Stomach (tissue), 9 donors: ENCODE data around the gene HNRNPF. TPM values are rescaled to one million over a fixed set of nuclear protein-coding genes. Genes with fewer than 3 reads are reported as not detected.
A peak's percentile ranks its signal among the peaks of the same experiment; 100 is the strongest.

Source experiments
- DNase-seq, 2 donors: peaks; one replicate each; pipeline versions ENCODE4 v3.0.0 to v3.0.0-alpha.2; 2013 to 2019
- H3K27ac ChIP-seq, 5 donors: fragments of 200-600 bp in 4 of 5; sonication (generic) in 4 of 5; one replicate each; pipeline ENCODE4 v1.5.1; 2013 to 2019; ENCODE audit warnings: mild to moderate bottlenecking in 1 of 5, moderate library complexity in 1 of 5
- H3K27me3 ChIP-seq, 3 donors: fragments of 200-600 bp; sonication (generic); one replicate each; pipeline ENCODE4 v1.5.1; 2017 to 2019; ENCODE audit warnings: mixed run types in 1 of 3
- H3K36me3 ChIP-seq, 4 donors: fragments of 200-600 bp; sonication (generic); 1 replicate in 3 of 4; 2 replicates in 1 of 4; pipeline ENCODE4 v1.5.1; 2016 to 2019
- H3K4me1 ChIP-seq, 4 donors: fragments of 200-600 bp; sonication (generic); one replicate each; pipeline ENCODE4 v1.5.1; 2016 to 2019
- H3K4me3 ChIP-seq, 4 donors: fragments of 200-600 bp; sonication (generic) in 3 of 4; one replicate each; pipeline ENCODE4 v1.5.1; 2016 to 2019; ENCODE audit warnings: mild to moderate bottlenecking in 1 of 4
- H3K9me3 ChIP-seq, 4 donors: fragments of 200-600 bp; sonication (generic); one replicate each; pipeline ENCODE4 v1.5.1; 2016 to 2019
- EP300 ChIP-seq: sonication (generic); formaldehyde crosslinking; IDR thresholded peaks from one replicate; pipeline ENCODE4 v1.6.1; 2017; ENCODE audit warnings: antibody characterized with exemption
- POLR2A ChIP-seq, 4 donors: fragments of 450-650 bp; IDR thresholded peaks; one replicate each; pipeline ENCODE4 v1.6.1; 2016; ENCODE audit warnings: antibody characterized with exemption in 4 of 4, control low read depth in 2 of 4, mild to moderate bottlenecking in 1 of 4, moderate library complexity in 1 of 4
- POLR2AphosphoS5 ChIP-seq, 3 donors: sonication (generic); formaldehyde crosslinking; IDR thresholded peaks; one replicate each; pipeline ENCODE4 v1.6.1; 2016; ENCODE audit warnings: antibody characterized with exemption in 3 of 3
- WGBS, 5 donors: extraction: QIAGEN DNeasy Blood & Tissue Kit in 3 of 5; methylation state at CpG; one replicate each; pipeline versions ENCODE4 v1.1.5 to v1.1.7; 2013 to 2018; 5-methylcytosine and 5-hydroxymethylcytosine counted together
- intact Hi-C: fragments of 100-400 bp; cut with DNase I; formaldehyde crosslinking; loops from one replicate; pipeline ENCODE4 v1.15.1; 2023; ENCODE audit warnings: low total_unique reads
- polyA plus RNA-seq, 3 donors: library from polyadenylated mRNA; stranded (reverse); fragments of 200-250 nt; gene quantifications; one replicate each; pipeline ENCODE4 v1.2.3, GENCODE V29; 2013
- total RNA-seq, 5 donors: library from RNA; depleted of rRNA; stranded (reverse); fragments of >200 nt; gene quantifications; one replicate each; pipeline versions ENCODE4 v1.1.0 to v1.2.3, GENCODE V29; 2014 to 2016
- TF ChIP-seq, protein P1 (sequence below), 7 experiments: fragments of 450-650 bp in 4 of 7; fragments of 200-600 bp in 3 of 7; sonication (generic) in 3 of 7; IDR thresholded peaks; one replicate each; pipeline ENCODE4 v1.5.1; 2016 to 2019; ENCODE audit warnings: antibody characterized with exemption in 7 of 7, control low read depth in 2 of 7, mild to moderate bottlenecking in 1 of 7
- donor health status: healthy with polysubstance abuse.
- donor health status: Bipolar disorder and iron deficiency.
- donor health status: healthy.

Gene HNRNPF
- total and polyA plus RNA-seq, 8 donors: 36.2 to 169 (median 87.3) TPM

DNA sequence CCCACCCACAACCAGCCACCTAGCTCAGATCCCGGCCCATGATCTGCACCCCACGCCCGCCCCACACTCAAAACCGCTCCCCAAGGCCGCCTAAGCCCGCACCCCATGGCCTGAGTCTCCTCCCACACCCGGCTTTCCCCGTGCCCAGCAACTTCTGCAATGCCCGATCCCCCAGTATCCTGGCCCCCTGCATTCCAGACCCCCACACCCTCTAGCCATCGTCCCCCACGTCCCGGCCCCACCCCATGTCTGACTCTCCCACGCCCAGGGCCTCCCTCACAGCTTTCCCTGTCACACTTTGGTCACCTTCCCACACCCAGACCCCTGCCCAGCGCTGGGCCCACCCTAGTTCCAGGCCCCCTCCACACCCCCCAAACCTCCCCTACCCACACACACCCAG, 57.7 kb downstream of the HNRNPF start:
- Histone ChIP-seq H3K27me3 (peaks cover 0 to 19% (median 7%) of the 10 kb centered on the region in 3 donors), H3K4me1 (peaks cover 7 to 17% (median 11%) of the 10 kb centered on the region in 4 donors), H3K4me3 (no peak overlapping the region), H3K9me3 (no peaks in the 10 kb centered on the region), H3K27ac (no peak overlapping the region), H3K36me3 (no peaks in the 10 kb centered on the region)
- 50 to 65% (median 54%) methylated on average over 13 to 14 of the region's 14 CpGs for WGBS, 5 donors
- TF ChIP-seq, protein P1, sequence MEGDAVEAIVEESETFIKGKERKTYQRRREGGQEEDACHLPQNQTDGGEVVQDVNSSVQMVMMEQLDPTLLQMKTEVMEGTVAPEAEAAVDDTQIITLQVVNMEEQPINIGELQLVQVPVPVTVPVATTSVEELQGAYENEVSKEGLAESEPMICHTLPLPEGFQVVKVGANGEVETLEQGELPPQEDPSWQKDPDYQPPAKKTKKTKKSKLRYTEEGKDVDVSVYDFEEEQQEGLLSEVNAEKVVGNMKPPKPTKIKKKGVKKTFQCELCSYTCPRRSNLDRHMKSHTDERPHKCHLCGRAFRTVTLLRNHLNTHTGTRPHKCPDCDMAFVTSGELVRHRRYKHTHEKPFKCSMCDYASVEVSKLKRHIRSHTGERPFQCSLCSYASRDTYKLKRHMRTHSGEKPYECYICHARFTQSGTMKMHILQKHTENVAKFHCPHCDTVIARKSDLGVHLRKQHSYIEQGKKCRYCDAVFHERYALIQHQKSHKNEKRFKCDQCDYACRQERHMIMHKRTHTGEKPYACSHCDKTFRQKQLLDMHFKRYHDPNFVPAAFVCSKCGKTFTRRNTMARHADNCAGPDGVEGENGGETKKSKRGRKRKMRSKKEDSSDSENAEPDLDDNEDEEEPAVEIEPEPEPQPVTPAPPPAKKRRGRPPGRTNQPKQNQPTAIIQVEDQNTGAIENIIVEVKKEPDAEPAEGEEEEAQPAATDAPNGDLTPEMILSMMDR (IDR thresholded peaks at IDR 0.05): no peak
- no peak for TF ChIP-seq POLR2A (IDR thresholded peaks at IDR 0.05)
- no peak for TF ChIP-seq POLR2AphosphoS5 (IDR thresholded peaks at IDR 0.05)
- TF ChIP-seq EP300: no peak
- intact Hi-C loops: loop anchor here (10.0 kb wide), 1 partner anchor 56 kb away; no protein-coding TSS in a partner anchor
- no peak for DNase-seq

DNA sequence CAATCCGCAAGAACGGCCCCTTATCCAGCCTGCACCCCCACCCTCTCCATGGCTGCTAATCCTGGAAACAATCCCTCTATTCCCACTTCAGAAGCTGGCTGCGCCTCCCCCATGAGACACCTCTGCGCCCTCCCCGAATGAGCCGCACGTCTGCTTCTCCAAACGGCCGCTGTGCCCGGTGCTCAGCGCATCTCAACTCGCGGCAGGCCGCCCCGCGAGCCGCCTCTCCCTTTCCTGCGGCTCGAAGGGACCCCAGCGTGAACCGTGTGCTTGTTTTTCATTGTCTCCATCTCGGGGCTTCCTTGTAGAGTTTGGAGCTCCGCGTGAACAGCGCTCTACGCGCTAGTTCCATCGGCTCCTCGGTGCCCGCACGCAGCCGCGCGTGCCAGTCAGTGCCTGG, 58.3 kb downstream of the HNRNPF start:
- Histone ChIP-seq H3K36me3 (no peaks in the 10 kb centered on the region), H3K27me3 (peaks cover 0 to 19% (median 7%) of the 10 kb centered on the region in 3 donors), H3K9me3 (no peaks in the 10 kb centered on the region), H3K27ac (no peak overlapping the region), H3K4me1 (peaks cover 7 to 17% (median 11%) of the 10 kb centered on the region in 4 donors), H3K4me3 (peak overlapping the region in 1 of 4 donors; percentile 31)
- DNase-seq: no peak
- no peak for TF ChIP-seq POLR2A (IDR thresholded peaks at IDR 0.05)
- TF ChIP-seq, protein P1 (IDR thresholded peaks at IDR 0.05): no peak
- WGBS, 5 donors: 16 to 42% (median 28%) methylated on average over 34 of the region's 34 CpGs
- intact Hi-C loops: loop anchor here (10.0 kb wide), 1 partner anchor 56 kb away; no protein-coding TSS in a partner anchor

DNA sequence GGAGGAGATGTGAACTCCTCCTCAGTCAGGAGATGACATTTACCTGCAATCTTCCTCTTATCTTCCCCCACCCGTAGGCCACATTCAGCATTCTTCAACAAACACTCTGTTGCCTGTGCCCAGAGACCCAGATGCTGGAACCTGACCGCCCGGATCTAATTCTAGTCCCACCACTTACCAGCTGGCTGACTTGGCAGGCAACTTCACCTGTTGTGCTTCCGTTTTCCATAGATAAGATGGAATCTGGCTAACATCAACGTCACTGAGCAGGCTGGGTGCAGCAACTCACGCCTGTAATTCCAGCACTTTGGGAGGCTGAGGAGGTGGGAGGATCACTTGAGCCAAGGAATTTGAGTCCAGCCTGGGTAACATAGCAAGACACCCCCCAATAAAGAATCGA, 58.8 kb downstream of the HNRNPF start:
- peak overlapping the region in 1 of 4 donors; percentile 31 for H3K4me3 ChIP-seq
- DNase-seq: peak; percentile 75 to 81
- no peaks in the 10 kb centered on the region for H3K36me3 ChIP-seq
- no peaks in the 10 kb centered on the region for H3K9me3 ChIP-seq
- H3K27me3 ChIP-seq: peaks cover 0 to 19% (median 7%) of the 10 kb centered on the region in 3 donors
- H3K27ac ChIP-seq: no peak overlapping the region
- intact Hi-C loops: loop anchor here (10.0 kb wide), 1 partner anchor 55 kb away; no protein-coding TSS in a partner anchor
- H3K4me1 ChIP-seq: peaks cover 7 to 17% (median 11%) of the 10 kb centered on the region in 4 donors
- WGBS, 5 donors: 21 to 44% (median 38%) methylated on average over 7 of the region's 7 CpGs
- TF ChIP-seq POLR2AphosphoS5 (IDR thresholded peaks at IDR 0.05) (peak in 1 of 3 donors; percentile 35), POLR2A (IDR thresholded peaks at IDR 0.05) (no peak), EP300 (no peak)
- TF ChIP-seq, protein P1 (IDR thresholded peaks at IDR 0.05): no peak

DNA sequence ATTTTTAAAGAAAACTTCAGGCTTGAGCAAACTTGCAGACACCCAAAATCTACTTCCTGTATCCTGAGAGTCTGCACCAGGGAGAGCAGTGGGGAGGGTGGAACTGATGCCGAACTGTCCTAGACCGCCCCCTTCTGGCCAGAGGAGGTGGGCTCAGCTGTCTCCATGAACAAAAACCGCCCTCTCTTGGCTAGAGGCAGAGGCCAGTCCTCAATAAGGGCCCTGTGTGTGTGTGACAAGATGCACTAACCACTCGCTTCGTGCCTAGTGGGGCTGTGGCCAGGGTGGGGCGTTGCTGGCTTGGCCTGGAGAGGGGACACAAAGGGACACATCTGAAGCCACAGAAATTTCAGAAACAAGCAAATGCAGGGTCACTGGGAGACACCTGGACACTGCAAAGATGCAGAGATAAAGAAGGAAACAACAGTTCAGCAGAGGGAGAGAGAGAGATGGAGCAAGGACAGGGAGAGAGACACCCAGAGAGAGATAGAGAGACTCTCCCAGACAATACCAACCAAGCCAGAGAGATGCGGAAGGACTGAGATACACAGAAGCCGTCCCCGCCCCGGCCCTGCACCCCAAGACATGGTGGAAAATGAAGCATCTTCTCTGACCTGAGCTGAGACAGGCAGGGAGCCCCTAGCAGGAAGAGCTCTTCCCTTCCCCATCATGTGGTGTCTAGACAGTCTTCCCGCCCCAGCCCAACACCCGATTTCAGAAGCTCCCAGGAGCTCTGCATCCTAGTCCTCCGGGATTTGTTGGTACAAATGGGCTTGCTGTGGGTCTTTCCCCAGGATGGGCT, 60.3 kb downstream of the HNRNPF start:
- DNase-seq: peak; percentile 87 to 95
- intact Hi-C loops: no loop called here
- no peaks in the 10 kb centered on the region for H3K36me3 ChIP-seq
- H3K27me3 ChIP-seq: peaks cover 0 to 19% (median 7%) of the 10 kb centered on the region in 3 donors
- WGBS, 5 donors: 49 to 57% (median 54%) methylated on average over 13 of the region's 13 CpGs
- no peaks in the 10 kb centered on the region for H3K9me3 ChIP-seq
- H3K27ac ChIP-seq: no peak overlapping the region
- peaks cover 7 to 17% (median 11%) of the 10 kb centered on the region in 4 donors for H3K4me1 ChIP-seq
- H3K4me3 ChIP-seq: no peak overlapping the region
- TF ChIP-seq POLR2AphosphoS5 (IDR thresholded peaks at IDR 0.05) (peak in 1 of 3 donors; percentile 26), EP300 (no peak), POLR2A (IDR thresholded peaks at IDR 0.05) (no peak)
- TF ChIP-seq, protein P1 (IDR thresholded peaks at IDR 0.05): peak in 5 of 7 experiments; percentile 43 to 88 (median 82)
